Fibroblast of the conjunctiva (primary cell): ENCODE results near the gene PRKCE.

Experiments used
- DNase-seq: peaks from one replicate; pipeline ENCODE4 v3.0.0-alpha.2; 2010; ENCODE audit warnings: low read depth

PRKCE gene

GRCh38 chr2:46119453-46119852, 468.0 kb downstream of the PRKCE start:
- DNase-seq, result peak; percentile 69

- DNase-seq, result no peak
Measured at GRCh38 chr2:46120792-46121555, 469.5 kb downstream of the PRKCE start.

- DNase-seq, result no peak
Measured at GRCh38 chr2:46122318-46122976, 471.0 kb downstream of the PRKCE start.

GRCh38 chr2:46123013-46123412, 471.5 kb downstream of the PRKCE start:
- no peak for DNase-seq

- no peak for DNase-seq
Measured at GRCh38 chr2:46125798-46126197, 474.3 kb downstream of the PRKCE start.

- no peak for DNase-seq
Measured at GRCh38 chr2:46126571-46126970, 475.1 kb downstream of the PRKCE start.

- DNase-seq, result no peak
Measured at GRCh38 chr2:46127176-46127575, 475.7 kb downstream of the PRKCE start.

- DNase-seq, result no peak
Measured at GRCh38 chr2:46130511-46130910, 479.0 kb downstream of the PRKCE start.

- DNase-seq, result no peak
Measured at GRCh38 chr2:46132996-46133395, 481.5 kb downstream of the PRKCE start.

GRCh38 chr2:46134531-46135227, 483.2 kb downstream of the PRKCE start:
- DNase-seq, result no peak

- DNase-seq, result no peak
Measured at GRCh38 chr2:46135228-46135855, 483.9 kb downstream of the PRKCE start.

GRCh38 chr2:46135958-46136357, 484.5 kb downstream of the PRKCE start:
- no peak for DNase-seq

- no peak for DNase-seq
Measured at GRCh38 chr2:46136481-46136880, 485.0 kb downstream of the PRKCE start.

GRCh38 chr2:46136953-46137352, 485.5 kb downstream of the PRKCE start:
- no peak for DNase-seq

GRCh38 chr2:46142546-46143428, 491.3 kb downstream of the PRKCE start:
- DNase-seq, result no peak

- DNase-seq, result no peak
Measured at GRCh38 chr2:46143429-46144132, 492.1 kb downstream of the PRKCE start.

GRCh38 chr2:46144133-46144800, 492.8 kb downstream of the PRKCE start:
- no peak for DNase-seq

- no peak for DNase-seq
Measured at GRCh38 chr2:46145017-46145416, 493.5 kb downstream of the PRKCE start.

GRCh38 chr2:46145840-46146239, 494.4 kb downstream of the PRKCE start:
- DNase-seq, result no peak

GRCh38 chr2:46146866-46147502, 495.5 kb downstream of the PRKCE start:
- no peak for DNase-seq
